Measurements from ENCODE around the gene SKIL.

DNA sequence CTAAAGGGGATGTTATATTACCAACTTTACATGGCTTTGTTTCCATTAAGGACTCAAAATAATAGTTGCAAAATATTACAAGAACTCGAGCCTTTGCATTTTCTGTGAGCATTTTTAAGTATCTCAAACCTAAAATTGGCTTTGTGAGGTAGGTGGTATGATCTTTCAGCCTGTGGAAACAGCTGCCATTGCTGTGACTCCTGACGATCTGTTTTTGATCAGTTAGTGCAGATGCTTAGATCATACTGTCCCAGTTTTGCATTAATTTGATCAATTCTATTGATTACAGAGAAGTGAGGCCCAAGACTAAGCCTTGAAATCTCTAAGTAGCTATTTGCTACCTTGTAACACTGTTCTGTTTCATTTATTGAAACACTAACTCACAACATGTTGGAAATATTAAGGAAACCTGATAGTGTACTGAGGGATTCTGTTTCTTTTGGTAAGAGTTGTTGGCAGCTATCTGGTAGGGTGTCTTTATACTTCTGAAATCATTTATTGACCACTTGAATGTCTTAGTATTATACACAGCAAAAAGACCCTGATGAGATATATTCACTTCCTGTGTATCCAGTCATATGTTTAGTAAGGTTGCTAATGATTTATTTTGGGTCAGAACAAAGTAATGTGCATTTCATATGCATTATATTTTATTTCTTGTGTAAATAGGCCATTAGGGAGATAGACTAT is 14.8 kb downstream of the SKIL start:
- no peak for TF ChIP-seq POLR2A (IDR thresholded peaks at IDR 0.05)
- TF ChIP-seq, protein P1, sequence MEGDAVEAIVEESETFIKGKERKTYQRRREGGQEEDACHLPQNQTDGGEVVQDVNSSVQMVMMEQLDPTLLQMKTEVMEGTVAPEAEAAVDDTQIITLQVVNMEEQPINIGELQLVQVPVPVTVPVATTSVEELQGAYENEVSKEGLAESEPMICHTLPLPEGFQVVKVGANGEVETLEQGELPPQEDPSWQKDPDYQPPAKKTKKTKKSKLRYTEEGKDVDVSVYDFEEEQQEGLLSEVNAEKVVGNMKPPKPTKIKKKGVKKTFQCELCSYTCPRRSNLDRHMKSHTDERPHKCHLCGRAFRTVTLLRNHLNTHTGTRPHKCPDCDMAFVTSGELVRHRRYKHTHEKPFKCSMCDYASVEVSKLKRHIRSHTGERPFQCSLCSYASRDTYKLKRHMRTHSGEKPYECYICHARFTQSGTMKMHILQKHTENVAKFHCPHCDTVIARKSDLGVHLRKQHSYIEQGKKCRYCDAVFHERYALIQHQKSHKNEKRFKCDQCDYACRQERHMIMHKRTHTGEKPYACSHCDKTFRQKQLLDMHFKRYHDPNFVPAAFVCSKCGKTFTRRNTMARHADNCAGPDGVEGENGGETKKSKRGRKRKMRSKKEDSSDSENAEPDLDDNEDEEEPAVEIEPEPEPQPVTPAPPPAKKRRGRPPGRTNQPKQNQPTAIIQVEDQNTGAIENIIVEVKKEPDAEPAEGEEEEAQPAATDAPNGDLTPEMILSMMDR (IDR thresholded peaks at IDR 0.05 in 8 of 11, conservative IDR thresholded peaks at IDR 0.05 in 3 of 11), result no peak
